GM21360 (cell line): ENCODE results near the gene ROBO3.
A peak's percentile ranks its signal among the peaks of the same experiment; 100 is the strongest.

Experiments
- ATAC-seq: cut with Tn5 transposase; IDR thresholded peaks from one replicate; pipeline ENCODE4 v1.9.1; 2021; ENCODE audit warnings: mild to moderate bottlenecking, moderate library complexity; ENCODE audit not compliant: unreplicated experiment

Gene ROBO3, protein sequence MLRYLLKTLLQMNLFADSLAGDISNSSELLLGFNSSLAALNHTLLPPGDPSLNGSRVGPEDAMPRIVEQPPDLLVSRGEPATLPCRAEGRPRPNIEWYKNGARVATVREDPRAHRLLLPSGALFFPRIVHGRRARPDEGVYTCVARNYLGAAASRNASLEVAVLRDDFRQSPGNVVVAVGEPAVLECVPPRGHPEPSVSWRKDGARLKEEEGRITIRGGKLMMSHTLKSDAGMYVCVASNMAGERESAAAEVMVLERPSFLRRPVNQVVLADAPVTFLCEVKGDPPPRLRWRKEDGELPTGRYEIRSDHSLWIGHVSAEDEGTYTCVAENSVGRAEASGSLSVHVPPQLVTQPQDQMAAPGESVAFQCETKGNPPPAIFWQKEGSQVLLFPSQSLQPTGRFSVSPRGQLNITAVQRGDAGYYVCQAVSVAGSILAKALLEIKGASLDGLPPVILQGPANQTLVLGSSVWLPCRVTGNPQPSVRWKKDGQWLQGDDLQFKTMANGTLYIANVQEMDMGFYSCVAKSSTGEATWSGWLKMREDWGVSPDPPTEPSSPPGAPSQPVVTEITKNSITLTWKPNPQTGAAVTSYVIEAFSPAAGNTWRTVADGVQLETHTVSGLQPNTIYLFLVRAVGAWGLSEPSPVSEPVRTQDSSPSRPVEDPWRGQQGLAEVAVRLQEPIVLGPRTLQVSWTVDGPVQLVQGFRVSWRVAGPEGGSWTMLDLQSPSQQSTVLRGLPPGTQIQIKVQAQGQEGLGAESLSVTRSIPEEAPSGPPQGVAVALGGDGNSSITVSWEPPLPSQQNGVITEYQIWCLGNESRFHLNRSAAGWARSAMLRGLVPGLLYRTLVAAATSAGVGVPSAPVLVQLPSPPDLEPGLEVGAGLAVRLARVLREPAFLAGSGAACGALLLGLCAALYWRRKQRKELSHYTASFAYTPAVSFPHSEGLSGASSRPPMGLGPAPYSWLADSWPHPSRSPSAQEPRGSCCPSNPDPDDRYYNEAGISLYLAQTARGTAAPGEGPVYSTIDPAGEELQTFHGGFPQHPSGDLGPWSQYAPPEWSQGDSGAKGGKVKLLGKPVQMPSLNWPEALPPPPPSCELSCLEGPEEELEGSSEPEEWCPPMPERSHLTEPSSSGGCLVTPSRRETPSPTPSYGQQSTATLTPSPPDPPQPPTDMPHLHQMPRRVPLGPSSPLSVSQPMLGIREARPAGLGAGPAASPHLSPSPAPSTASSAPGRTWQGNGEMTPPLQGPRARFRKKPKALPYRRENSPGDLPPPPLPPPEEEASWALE (N-terminal part only)

DNA sequence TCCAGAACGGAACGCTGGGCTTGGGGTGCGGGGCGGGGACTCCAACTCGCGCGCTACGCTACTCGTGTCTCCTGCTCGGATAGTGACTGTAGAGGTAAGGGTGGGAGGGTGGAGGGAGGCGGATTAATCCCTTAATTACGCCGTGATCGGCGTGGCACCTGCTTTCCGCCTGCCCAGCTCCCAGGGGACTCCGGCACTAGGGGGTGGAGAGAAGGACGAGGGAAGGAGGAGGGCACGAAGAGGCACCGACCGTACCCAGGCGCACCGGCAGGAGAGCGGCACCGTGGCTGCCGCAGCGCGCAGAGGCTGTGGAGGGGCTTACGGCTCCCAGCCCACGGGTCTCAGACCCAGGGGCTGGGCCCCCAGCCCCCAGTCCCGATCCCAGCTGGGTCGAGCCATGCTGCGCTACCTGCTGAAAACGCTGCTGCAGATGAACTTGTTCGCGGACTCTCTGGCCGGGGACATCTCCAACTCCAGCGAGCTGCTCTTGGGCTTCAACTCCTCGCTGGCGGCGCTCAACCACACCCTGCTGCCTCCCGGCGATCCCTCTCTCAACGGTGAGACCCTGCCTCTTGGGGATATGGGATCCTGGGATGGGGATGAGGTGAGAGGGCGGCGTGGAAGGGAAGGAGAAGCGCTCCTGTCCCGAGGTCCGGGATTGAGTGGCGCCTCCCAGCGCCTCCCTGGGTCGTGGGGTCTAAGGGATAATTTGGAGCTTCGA lies at the start of gene ROBO3:
ROBO3 (plus strand) TSS at position 252 of the 721 bp plus-strand sequence; CDS start at position 398, 146 bp downstream.
- ATAC-seq = no peak

DNA sequence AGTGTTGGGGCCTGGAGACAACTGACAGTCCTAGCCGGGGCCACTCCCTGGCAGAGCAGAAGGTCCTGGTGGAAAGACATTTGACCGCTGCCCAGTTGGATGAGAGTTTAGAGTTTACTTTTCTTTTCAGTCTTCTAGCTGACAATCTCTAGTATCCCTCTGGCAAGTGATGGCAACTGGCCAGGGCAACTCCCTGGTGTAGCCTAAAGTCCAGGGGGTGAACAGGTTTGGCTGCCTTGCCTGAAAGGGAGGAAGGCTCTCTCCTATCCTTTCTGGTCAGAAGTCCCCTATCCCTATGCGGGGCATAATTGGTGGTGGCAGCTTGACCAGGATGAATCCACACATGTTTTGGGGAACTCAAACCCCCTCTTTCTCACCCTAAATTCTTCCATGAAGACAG lies 48.2 kb upstream of the ROBO3 start:
- no peak for ATAC-seq

DNA sequence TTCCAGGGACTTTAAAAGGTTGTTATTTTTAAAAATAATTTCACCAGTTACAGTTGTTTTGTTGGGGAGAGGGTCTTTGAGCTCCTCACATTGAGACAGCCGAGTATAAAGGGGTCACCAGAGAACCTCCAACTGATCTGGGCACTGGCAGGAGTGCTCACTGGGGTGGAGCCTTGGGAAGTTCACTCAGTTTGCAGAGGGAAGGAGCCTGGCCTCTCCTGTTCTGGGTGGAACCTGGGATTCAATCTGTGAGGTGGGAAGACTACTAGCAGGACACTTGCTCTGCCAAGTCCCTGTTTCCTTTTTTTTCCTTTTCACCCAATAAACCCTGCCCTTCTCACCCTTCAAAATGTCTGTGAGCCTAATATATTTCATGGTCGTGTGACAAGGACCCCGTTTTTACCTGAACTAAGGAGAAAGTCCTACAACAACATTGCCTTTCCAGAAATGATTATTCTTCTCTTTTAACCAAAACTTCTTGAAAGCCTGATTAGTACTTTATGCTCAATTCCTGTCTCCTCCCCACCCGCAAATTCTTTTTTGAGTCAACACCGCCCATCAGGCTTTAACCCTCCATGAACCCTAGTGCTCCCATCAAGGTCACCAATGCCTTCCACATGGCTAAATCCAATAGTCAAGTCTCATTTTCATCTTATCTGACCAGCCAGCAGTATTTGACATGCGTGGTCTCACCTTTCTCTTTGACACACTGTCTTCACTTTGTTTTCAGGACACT lies 43.1 kb upstream of the ROBO3 start:
- no peak for ATAC-seq

DNA sequence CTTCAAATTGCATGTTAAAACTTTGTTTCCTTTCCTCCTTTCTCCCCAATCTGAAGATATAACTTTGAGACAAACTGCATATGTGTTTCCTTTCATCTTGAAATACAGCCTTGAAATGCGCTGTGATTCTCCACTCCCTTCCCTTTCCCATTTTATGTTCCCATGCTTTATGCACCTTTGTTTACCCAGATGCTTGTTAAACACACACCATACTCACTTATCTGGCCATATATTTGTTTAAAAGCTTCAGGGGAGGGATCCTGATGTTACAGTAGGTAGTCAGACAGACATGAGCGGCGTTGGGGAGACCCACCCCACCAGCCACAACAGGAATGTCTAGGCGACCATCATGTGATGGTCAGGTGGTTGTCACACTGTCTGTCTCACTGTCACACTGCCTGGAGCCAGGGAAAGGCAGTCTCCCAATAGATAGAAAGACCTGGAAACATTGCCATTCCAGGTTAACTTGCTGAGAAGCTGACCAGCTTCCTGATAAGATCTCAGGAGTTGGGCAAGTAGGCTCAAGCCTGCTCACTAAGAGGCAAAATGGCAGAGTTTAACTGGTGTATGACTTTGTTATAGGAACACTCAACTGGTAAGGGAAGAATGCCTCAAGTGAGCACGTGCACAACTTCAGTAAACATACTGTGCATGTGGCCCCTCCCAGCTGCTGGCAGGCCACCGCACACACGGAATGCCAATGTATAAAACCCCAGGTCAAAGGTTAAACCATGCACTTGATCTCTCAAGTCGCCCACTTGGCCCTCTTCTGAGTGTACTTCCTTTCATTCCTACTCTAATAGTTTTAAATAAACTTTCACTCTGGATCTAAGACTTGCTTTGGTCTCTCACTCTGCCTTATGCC lies 41.5 kb upstream of the ROBO3 start:
- no peak for ATAC-seq

DNA sequence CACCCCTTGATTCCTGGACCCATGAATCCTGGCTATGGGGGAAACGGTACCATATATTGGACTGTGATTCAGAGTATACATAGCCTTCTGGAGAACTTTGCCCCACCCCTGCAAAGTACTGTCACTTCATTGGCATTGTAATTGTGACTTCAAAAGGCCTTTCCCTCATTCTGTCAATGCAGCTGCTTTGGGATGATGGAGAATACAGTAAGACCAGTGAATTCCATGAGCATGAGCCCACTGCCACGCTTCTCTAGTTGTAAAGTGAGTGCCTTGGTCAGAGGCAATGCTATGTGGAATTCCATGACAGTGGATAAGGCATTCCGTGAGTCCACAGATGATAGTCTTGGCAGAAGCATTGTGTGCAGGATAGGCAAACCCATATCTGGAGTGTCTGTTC lies 39.4 kb upstream of the ROBO3 start:
- ATAC-seq = no peak

DNA sequence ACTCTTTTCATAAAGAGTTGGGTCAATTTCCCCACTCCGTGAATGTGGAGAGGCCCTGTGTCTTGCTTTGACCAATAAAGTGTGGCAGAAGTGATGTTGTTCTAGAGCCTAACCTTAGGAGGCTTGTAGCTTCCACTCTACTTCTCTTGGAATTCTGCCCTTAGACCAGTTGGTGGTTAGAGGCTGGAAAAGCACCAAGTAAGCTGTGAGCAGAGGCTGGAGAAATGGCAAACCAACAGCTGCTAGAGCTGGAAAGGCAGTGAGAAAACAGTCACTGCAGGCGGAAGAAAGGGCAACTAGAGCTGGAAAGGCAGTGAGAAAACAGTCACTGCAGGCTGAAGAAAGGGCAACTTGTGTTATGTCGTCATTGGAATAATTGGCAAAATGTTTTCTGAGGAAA lies 35.2 kb upstream of the ROBO3 start:
- no peak for ATAC-seq

DNA sequence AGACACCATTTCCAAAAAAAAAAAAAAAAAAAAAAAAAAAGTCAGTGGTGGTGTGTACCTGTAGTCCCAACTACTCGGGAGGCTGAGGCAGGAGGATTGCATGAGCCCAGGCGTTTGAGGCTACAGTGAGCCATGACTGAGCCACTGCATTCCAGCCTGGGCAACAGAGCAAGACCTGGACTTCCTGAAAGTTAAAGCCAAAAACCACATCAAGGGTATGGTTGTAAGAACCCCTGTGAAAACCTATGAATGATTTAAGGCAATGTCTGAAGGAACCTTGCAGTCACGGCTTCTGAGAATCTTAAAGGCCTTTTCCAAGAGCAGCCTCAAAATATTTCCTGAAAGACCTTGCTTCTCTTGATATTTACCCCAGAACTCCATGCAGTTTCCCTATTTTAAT lies 34.5 kb upstream of the ROBO3 start:
- no peak for ATAC-seq

DNA sequence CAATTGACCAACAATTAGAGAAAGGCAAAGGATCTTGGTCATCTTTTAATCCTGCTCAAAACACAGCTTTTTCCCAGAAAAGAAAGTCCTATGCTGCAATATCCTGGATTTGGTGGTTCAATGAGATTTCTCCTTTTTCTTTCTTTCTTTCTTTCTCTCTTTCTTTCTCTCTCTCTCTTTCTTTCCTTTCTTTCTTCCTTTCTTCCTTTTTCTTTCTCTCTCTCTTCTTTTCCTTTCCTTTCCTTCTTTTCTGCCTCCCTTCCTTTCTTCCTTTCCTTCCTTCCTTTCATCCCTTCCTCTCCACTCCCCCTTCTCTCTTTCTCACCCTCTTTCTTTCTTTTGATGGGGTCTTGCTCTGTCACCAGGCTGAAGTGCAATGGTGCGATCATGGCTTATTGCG lies 33.3 kb upstream of the ROBO3 start:
- no peak for ATAC-seq

DNA sequence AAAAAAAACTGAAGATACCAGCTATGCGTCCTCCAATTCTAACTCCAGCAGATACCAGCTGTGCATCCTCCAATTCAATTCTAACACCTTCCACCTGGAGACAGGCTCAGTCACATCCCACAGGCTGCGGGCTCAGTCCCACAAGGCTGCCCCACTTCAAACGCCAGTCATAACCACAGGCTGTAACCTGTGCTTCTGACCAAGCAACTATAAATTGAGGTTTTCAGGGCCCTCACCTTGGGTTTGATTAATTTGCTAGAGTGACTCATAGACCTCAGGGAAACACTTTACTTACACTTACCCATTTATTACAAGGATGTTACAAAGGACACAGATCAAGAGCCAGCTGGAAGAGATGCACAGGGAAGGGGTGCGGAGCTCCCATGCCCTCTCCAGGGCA lies 32.7 kb upstream of the ROBO3 start:
- ATAC-seq = no peak

DNA sequence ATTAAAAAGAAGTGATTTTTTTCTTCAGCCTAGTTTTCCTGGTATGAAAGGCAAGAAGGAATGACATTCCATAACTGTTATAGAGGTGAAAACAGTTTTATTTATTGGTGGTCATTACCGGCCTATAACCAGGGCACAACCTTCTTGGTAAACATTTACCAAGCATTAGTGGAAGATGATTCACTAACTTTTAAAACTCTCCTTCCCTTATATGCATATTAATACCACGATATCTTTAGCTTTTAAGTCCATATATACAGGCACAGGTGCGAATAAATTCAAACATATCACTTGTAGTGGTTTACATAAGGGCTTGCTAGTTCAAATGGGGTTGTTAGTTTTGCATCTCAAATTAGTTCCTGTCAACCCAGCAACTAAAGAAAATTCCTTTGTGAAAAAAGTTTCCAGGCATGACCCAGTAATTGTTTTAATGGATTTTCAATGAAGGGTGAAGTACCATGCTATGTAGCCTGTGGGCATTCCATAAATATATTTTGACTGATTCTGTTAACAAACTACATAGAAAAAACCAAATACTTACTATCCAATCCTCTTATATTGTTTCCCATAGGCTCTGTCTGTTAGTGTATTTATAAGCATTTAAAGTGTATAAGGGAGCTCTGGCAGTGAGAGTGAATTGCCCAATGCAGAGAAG lies 30.6 kb upstream of the ROBO3 start:
- no peak for ATAC-seq

DNA sequence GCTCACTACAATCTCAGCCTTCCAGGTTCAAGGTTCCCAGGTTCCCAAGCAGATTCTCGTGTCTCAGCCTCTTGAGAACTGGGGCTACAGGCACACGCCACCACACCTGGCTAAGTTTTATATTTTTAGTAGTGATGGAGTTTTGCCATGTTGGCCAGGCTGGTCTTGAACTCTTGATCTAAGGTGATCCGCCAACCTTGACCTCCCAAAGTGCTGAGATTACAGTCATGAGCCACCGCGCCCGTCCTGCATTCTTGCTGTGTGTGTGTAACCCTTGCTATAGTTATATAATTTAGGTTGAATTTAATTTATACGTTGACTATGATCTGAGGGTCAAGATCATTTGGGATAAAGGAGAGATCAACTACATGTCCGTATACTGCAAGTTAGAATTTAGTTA lies 29.3 kb upstream of the ROBO3 start:
- ATAC-seq = no peak

DNA sequence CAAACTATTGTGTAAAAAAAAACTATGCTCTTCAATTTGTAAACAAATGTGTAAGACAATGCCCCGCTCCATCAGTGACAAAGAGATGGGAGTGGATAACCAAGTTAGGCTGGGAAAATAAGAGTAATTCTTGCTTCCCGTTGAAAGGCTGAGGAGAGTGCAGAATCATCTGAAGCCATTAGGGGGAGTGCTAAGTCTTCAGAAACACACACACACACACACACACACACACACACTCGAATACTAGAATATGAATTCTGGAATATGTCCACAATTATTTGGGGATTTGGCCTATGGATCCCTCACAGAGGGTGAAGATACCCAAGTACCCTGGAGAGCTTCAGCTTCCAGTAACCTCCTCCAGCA lies 27.8 kb upstream of the ROBO3 start:
- ATAC-seq = peak; percentile 41

DNA sequence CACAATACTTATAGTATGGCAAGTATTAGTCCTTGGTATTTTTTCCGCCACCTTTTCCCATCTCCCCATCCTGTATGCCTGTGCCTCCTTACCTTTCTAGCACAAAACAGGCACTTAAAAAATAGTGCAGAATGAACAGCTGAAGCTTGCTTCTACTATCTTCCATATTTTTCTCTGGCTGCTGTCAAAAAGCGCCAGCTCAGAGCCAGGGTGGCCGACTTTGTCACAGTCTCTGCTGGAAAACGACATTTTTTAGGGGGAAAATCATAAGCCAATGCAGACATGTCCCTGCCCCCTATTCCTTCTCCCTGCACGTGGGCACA lies 26.5 kb upstream of the ROBO3 start:
- ATAC-seq = no peak

DNA sequence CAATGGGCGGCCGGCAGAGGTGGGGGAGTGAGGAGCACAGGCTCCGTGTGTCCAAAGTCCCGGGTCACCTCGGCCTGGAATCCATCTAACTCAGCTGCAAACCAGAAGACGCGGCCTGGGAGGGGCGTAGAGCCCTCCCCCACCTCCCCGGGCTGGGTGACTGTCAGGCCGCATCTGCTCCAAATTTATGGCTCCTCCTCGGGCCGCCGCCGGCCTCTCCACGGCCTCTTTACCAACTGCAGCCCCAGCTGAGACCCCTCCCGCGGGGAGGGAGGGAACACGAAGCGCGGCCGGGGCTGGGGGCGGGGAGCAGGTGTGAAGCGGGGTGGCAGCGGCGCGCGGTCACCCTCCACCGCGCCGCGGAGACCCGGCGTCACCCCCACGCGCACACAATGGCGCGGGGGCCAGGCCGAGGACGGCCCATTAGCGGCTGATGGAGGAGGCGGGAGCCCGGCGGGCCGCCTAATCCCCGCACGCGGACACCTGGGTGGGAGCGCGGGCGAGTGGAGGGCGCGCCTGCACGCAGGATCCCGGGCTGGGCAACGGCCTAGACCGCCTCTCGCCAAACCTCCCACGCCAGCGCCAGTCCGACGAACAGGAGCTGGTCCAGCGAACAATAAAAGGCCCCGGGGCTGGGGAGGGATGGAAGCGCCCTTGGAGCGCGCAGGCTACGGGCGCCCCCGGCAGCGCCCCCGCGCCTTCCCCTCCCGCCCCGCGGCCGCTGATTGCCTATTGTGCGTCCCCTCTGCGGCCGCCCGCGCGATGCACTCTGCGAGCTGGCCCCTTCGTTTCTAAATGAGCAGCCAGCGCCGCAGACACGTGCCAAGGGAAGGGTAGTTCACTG lies 25.9 kb upstream of the ROBO3 start:
- no peak for ATAC-seq

DNA sequence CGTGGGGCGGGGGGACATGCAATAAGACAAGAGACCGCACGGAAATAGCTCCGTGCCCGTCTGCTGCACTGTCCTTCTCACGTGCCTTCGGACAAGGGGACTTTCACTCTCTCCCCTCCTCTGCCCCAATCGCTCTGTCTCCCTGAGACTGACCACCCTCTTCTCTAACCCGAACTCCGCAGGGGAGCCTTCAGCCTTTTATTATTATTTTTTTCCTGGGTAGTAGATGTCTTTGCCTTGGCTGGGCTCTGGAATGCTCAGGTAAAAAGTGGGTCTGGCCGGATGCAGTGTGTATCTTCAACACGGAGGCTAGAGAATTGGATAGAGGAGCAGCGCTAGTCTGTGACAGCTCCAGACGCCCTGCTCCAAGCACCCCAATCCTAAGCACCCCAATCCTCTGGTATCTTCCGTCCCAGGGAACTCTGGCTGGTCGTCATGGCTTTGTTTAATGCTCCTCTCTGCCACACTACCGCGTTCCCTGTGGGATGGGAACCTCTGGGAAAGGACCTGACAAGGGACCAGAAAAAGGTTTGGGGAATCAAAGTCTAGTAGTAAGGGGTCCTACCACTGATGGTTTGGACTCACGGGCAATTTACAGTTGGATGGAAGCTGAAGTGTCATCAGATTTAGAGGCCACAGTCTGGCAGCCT lies 25.1 kb upstream of the ROBO3 start:
- ATAC-seq = no peak

DNA sequence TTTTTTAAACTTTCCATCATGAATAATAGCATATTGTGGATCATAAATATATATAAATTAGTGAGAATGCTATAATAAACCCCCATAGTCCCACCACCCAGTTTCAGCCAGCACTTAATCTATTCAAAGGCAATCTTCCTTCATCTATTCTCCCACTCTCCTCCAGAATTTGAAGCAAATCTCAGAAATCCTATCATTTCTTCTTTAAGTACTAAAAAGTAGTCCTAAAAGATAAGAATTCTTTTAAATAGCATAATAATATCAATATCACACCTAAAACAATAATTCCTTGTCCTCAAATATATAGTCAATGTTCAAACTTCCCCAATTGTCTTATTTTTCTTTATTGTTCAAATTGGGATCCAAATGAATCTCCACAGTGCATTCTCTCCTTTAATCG lies 24.6 kb upstream of the ROBO3 start:
- no peak for ATAC-seq

DNA sequence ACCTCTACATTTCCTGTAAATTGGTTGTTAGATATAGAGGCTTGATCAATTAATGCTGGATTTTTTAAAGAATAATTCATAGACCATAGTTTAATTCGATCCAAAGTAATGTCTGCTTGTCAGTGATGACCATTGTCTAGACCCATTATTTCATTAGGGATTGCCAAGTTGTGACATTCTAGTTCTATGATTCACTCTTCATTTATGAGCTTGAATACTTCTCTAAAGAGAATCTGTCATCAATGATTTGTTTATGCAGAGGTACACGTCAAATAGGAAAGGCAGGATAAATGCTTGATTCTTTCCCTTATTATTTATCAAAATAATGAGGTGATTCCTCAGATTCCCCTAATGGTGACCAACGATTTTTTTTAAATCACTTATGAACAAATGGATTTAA lies 24.0 kb upstream of the ROBO3 start:
- ATAC-seq = no peak
